ENCODE measurements around the gene SACS. TPM values are rescaled to one million over a fixed set of nuclear protein-coding genes. Genes with fewer than 3 reads are reported as not detected.
A peak's percentile ranks its signal among the peaks of the same experiment; 100 is the strongest.

SACS gene, protein sequence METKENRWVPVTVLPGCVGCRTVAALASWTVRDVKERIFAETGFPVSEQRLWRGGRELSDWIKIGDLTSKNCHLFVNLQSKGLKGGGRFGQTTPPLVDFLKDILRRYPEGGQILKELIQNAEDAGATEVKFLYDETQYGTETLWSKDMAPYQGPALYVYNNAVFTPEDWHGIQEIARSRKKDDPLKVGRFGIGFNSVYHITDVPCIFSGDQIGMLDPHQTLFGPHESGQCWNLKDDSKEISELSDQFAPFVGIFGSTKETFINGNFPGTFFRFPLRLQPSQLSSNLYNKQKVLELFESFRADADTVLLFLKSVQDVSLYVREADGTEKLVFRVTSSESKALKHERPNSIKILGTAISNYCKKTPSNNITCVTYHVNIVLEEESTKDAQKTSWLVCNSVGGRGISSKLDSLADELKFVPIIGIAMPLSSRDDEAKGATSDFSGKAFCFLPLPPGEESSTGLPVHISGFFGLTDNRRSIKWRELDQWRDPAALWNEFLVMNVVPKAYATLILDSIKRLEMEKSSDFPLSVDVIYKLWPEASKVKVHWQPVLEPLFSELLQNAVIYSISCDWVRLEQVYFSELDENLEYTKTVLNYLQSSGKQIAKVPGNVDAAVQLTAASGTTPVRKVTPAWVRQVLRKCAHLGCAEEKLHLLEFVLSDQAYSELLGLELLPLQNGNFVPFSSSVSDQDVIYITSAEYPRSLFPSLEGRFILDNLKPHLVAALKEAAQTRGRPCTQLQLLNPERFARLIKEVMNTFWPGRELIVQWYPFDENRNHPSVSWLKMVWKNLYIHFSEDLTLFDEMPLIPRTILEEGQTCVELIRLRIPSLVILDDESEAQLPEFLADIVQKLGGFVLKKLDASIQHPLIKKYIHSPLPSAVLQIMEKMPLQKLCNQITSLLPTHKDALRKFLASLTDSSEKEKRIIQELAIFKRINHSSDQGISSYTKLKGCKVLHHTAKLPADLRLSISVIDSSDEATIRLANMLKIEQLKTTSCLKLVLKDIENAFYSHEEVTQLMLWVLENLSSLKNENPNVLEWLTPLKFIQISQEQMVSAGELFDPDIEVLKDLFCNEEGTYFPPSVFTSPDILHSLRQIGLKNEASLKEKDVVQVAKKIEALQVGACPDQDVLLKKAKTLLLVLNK (N-terminal part only)
- total RNA-seq (10 to 100 TPM; 10.6 to 16.9 (median 13.0) TPM), polyA plus RNA-seq (1 to 10 TPM; 3.2 to 6.5 TPM)
- long read RNA-seq, donor 1: 0 reads
- long read RNA-seq, donor 2, full-length matches to known transcripts: 2 of 18 reads
- long read RNA-seq, donor 2, partial matches to known transcripts: 16 of 18 reads
- long read RNA-seq, donor 2, other reads (novel, unspliced or antisense): 0 of 18 reads
- long read RNA-seq, donor 3, partial matches to known transcripts: 1 of 6 reads
- long read RNA-seq, donor 3, other reads (novel, unspliced or antisense): 5 of 6 reads

DNA sequence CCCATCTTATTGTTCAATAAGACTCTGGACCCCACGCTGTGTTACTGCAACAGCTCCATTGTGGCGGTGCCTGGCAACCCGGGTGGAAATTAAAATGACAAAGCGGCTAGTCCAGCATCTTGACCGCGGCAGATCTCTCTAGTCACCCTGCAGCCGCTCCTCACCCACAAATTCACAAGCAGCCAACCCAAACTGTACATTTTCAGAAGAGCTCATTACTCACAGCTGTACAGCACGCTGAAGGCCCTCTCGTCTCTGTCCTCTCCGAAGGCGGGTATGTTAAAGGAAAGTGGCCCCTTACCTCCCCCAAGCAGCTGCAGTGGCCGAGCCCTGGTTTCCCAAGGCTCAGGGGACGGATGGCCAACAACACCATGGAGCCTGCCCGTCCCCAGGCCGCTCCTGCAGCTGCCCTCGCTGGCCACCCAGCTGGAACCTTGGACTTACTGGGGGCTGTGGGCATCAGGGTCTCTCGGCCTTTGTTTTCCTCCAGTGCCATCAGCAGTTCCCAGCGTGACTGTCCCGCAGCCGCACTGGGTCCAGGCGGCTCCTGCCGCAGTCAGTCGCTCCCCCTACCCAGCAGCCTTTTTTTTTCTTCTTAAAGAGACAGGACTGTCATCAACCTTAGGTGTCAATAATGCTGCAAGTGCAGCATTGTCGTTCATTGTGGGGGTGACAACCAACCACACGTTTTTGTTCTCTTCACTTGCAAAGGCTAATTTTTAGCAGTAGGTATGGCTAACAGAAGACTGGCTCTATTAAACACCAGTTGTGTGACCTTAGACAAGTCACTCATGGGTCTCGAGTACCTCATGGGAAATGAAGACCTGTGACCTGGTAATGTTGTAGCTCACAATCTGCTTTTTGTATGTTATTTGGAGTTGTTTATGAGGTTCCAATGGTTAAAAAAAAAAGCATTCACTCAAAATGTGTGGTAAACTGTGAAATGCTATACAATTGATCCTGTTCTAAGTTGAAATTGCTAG, at the start of gene SACS:
SACS (minus strand) TSS at position 532 of the 983 bp plus-strand sequence. CDS start 22,463 bp downstream, outside the sequence.
- Histone ChIP-seq H3K36me3 (no peaks in the 10 kb centered on the region), H3K4me1 (ENCODE audit: insufficient read depth) (no peaks in the 10 kb centered on the region), H3K27me3 (no peaks in the 10 kb centered on the region), H3K4me3 (peak within 1 kb of the TSS; percentile 31), H3K27ac (no peak within 1 kb of the TSS), H3K9me3 (no peaks in the 10 kb centered on the region)
- 15 to 27% (median 17%) methylated on average over 26 of the region's 26 CpGs for WGBS, 3 donors
- intact Hi-C loops (cut with DNase I): no loop called here
- DNase-seq: no peak
- TF ChIP-seq POLR2A (IDR thresholded peaks at IDR 0.05) (no peak), EP300 (IDR thresholded peaks at IDR 0.05) (no peak)
- TF ChIP-seq, protein P1, sequence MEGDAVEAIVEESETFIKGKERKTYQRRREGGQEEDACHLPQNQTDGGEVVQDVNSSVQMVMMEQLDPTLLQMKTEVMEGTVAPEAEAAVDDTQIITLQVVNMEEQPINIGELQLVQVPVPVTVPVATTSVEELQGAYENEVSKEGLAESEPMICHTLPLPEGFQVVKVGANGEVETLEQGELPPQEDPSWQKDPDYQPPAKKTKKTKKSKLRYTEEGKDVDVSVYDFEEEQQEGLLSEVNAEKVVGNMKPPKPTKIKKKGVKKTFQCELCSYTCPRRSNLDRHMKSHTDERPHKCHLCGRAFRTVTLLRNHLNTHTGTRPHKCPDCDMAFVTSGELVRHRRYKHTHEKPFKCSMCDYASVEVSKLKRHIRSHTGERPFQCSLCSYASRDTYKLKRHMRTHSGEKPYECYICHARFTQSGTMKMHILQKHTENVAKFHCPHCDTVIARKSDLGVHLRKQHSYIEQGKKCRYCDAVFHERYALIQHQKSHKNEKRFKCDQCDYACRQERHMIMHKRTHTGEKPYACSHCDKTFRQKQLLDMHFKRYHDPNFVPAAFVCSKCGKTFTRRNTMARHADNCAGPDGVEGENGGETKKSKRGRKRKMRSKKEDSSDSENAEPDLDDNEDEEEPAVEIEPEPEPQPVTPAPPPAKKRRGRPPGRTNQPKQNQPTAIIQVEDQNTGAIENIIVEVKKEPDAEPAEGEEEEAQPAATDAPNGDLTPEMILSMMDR (IDR thresholded peaks at IDR 0.05): no peak

DNA sequence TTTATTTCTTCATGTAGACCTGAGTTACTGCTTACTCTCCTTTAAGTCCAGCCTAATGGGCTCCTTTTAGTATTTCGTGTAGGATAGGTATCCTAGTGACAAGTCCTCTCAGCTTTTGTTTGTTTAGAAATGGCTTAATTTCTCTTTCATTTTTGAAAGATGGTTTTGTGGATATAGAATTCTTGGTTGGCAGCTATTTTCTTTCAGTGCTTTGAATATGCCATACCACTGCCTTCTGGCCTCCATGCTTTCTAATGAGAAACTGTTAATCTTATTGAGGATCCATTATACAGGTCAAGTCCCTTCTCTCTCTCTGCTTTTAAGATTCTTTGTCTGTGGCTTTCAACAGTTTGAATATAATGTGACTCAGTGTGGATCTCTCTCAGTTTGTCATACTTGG, 46.8 kb upstream of the SACS start:
- no peak for TF ChIP-seq EP300 (IDR thresholded peaks at IDR 0.05)
- intact Hi-C loops (cut with DNase I): no loop called here
- no peaks in the 10 kb centered on the region for H3K4me1 ChIP-seq (ENCODE audit: insufficient read depth)
- DNase-seq: no peak
- no peak overlapping the region for H3K27ac ChIP-seq
- H3K36me3 ChIP-seq: no peaks in the 10 kb centered on the region
- no peaks in the 10 kb centered on the region for H3K9me3 ChIP-seq
- no peak overlapping the region for H3K4me3 ChIP-seq
- no peaks in the 10 kb centered on the region for H3K27me3 ChIP-seq
- 81 to 95% (median 87%) methylated on average over 1 of the region's 1 CpG for WGBS, 3 donors

DNA sequence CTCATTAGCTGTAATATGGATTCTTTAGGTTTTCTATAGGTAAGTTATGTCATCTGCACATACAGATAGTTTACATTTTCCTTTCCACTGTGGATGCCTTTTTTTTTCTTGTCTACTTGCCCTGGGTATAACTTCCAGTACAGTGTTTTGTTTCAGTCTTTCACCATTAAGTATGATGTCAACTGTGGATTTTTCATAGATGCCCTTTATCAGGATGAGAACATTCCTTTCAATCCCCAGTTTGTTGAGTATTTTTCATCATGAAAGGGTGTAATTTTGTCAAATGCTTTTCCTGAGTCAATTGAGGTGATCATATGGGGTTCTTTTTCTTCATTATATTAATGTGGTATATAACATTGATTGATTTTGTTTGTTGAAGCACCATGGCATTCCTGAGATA, 43.6 kb upstream of the SACS start:
- no peaks in the 10 kb centered on the region for H3K27me3 ChIP-seq
- DNase-seq: no peak
- no peaks in the 10 kb centered on the region for H3K4me1 ChIP-seq (ENCODE audit: insufficient read depth)
- H3K27ac ChIP-seq: no peak overlapping the region
- no peaks in the 10 kb centered on the region for H3K36me3 ChIP-seq
- no peak for TF ChIP-seq POLR2A (IDR thresholded peaks at IDR 0.05)
- TF ChIP-seq, protein P1 (IDR thresholded peaks at IDR 0.05): no peak
- no peak for TF ChIP-seq EP300 (IDR thresholded peaks at IDR 0.05)
- intact Hi-C loops (cut with DNase I): no loop called here
- H3K9me3 ChIP-seq: no peaks in the 10 kb centered on the region
- no peak overlapping the region for H3K4me3 ChIP-seq

DNA sequence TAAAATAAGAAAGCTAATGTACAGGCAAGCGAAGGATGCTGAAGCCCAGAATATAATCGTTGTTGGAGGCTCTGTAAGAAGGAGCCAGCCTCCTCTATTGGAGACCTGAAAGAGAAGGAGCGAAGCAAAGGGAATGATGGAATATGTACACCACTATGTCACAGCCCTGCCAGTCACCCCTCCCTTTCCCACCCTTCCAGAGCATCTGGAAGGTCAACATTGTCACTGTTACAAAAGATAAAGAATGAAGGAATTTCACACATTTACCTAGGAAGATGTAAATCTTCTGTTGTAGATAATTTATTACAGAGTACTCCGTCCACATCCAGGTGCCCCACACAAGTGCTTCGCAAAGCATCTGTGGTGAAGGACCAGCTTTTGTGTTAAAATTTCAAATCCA, 39.7 kb upstream of the SACS start:
- intact Hi-C loops (cut with DNase I): loop anchor here in 1 of 4 donors (5.0 kb wide), 1 partner anchor 399 kb away; no protein-coding TSS in a partner anchor
- WGBS, 3 donors: 91 to 95% (median 91%) methylated on average over 5 of the region's 5 CpGs
- Histone ChIP-seq H3K4me1 (ENCODE audit: insufficient read depth) (no peaks in the 10 kb centered on the region), H3K27ac (no peak overlapping the region), H3K27me3 (no peaks in the 10 kb centered on the region), H3K9me3 (no peaks in the 10 kb centered on the region), H3K36me3 (no peaks in the 10 kb centered on the region), H3K4me3 (no peak overlapping the region)
- TF ChIP-seq EP300 (IDR thresholded peaks at IDR 0.05) (no peak), POLR2A (IDR thresholded peaks at IDR 0.05) (no peak)
- TF ChIP-seq, protein P1 (IDR thresholded peaks at IDR 0.05): no peak
- DNase-seq: no peak
